ENCODE results near the gene CYP21A2. TPM values are rescaled to one million over a fixed set of nuclear protein-coding genes. Genes with fewer than 3 reads are reported as not detected.

CYP21A2 gene
- total RNA-seq, 1 experiment from 2014 or later = not detected

- no peaks in the 10 kb centered on the region for H3K27me3 ChIP-seq
- no peak overlapping the region for H3K4me3 ChIP-seq
- no peaks in the 10 kb centered on the region for H3K9me3 ChIP-seq
- H3K36me3 ChIP-seq = no peaks in the 10 kb centered on the region
- no peak for DNase-seq
Observed at GRCh38 chr6:32085759-32086459, 47.7 kb downstream of the CYP21A2 start.

GRCh38 chr6:32086661-32087573 is 48.7 kb downstream of the CYP21A2 start:
- no peaks in the 10 kb centered on the region for H3K27me3 ChIP-seq
- H3K4me3 ChIP-seq = no peak overlapping the region
- peak; percentile 28 for DNase-seq
- H3K9me3 ChIP-seq = no peaks in the 10 kb centered on the region
- no peaks in the 10 kb centered on the region for H3K36me3 ChIP-seq

GRCh38 chr6:32087574-32088486 is 49.6 kb downstream of the CYP21A2 start:
- Histone ChIP-seq H3K9me3 (no peaks in the 10 kb centered on the region), H3K27me3 (no peaks in the 10 kb centered on the region), H3K36me3 (no peaks in the 10 kb centered on the region), H3K4me3 (no peak overlapping the region)
- DNase-seq = no peak

- Histone ChIP-seq H3K36me3 (no peaks in the 10 kb centered on the region), H3K4me3 (no peak overlapping the region), H3K27me3 (no peaks in the 10 kb centered on the region), H3K9me3 (no peaks in the 10 kb centered on the region)
- DNase-seq = no peak
Observed at GRCh38 chr6:32088487-32089049, 50.4 kb downstream of the CYP21A2 start.

- DNase-seq = no peak
- no peaks in the 10 kb centered on the region for H3K36me3 ChIP-seq
- no peak overlapping the region for H3K4me3 ChIP-seq
- H3K9me3 ChIP-seq = no peaks in the 10 kb centered on the region
- no peaks in the 10 kb centered on the region for H3K27me3 ChIP-seq
Observed at GRCh38 chr6:32089082-32089828, 51.0 kb downstream of the CYP21A2 start.

Other genes starting within 250 kb of the CYP21A2 start
- 58.8 and 107 TPM in 2 replicates for gene VARS1, start 242.7 kb upstream of the CYP21A2 start, total RNA-seq (2014; rRNA removed; shearing (Covaris generic); ENCODE audit: low replicate concordance)
- 57.0 and 58.4 TPM in 2 replicates for gene LSM2, start 231.4 kb upstream of the CYP21A2 start, total RNA-seq (2014; rRNA removed; shearing (Covaris generic); ENCODE audit: low replicate concordance)
- 0.33 and 0.39 TPM in 2 replicates for gene HSPA1L, start 223.1 kb upstream of the CYP21A2 start, total RNA-seq (2014; rRNA removed; shearing (Covaris generic); ENCODE audit: low replicate concordance)
- gene HSPA1A, start 222.9 kb upstream of the CYP21A2 start, total RNA-seq (2014; rRNA removed; shearing (Covaris generic); ENCODE audit: low replicate concordance) = 32.5 and 71.8 TPM in 2 replicates
- 48.7 and 72.1 TPM in 2 replicates for gene HSPA1B, start 210.7 kb upstream of the CYP21A2 start, total RNA-seq (2014; rRNA removed; shearing (Covaris generic); ENCODE audit: low replicate concordance)
- gene NEU1, start 175.6 kb upstream of the CYP21A2 start, total RNA-seq (2014; rRNA removed; shearing (Covaris generic); ENCODE audit: low replicate concordance) = 11.7 and 14.6 TPM in 2 replicates
- gene SLC44A4, start 159.4 kb upstream of the CYP21A2 start, total RNA-seq (2014; rRNA removed; shearing (Covaris generic); ENCODE audit: low replicate concordance) = not detected in 2 replicates
- gene EHMT2, start 140.7 kb upstream of the CYP21A2 start, total RNA-seq (2014; rRNA removed; shearing (Covaris generic); ENCODE audit: low replicate concordance) = 30.4 and 38.9 TPM in 2 replicates
- gene ZBTB12, start 136.3 kb upstream of the CYP21A2 start, total RNA-seq (2014; rRNA removed; shearing (Covaris generic); ENCODE audit: low replicate concordance) = 0.67 and 9.3 TPM in 2 replicates
- 0.13 and 0.20 TPM in 2 replicates for gene C2, start 110.7 kb upstream of the CYP21A2 start, total RNA-seq (2014; rRNA removed; shearing (Covaris generic); ENCODE audit: low replicate concordance)
- 2.2 and 6.9 TPM in 2 replicates for gene CFB, start 92.3 kb upstream of the CYP21A2 start, total RNA-seq (2014; rRNA removed; shearing (Covaris generic); ENCODE audit: low replicate concordance)
- gene NELFE, start 79.4 kb upstream of the CYP21A2 start, total RNA-seq (2014; rRNA removed; shearing (Covaris generic); ENCODE audit: low replicate concordance) = 111 and 131 TPM in 2 replicates
- 22.9 and 25.2 TPM in 2 replicates for gene SKIC2, start 79.2 kb upstream of the CYP21A2 start, total RNA-seq (2014; rRNA removed; shearing (Covaris generic); ENCODE audit: low replicate concordance)
- gene DXO, start 66.3 kb upstream of the CYP21A2 start, total RNA-seq (2014; rRNA removed; shearing (Covaris generic); ENCODE audit: low replicate concordance) = 9.8 and 13.7 TPM in 2 replicates
- 0.26 TPM in 1 of 2 replicates, not detected in the other for gene C4A, start 56.4 kb upstream of the CYP21A2 start, total RNA-seq (2014; rRNA removed; shearing (Covaris generic); ENCODE audit: low replicate concordance)
- gene C4B, start 23.6 kb upstream of the CYP21A2 start, total RNA-seq (2014; rRNA removed; shearing (Covaris generic); ENCODE audit: low replicate concordance) = 0.26 and 0.81 TPM in 2 replicates
- gene TNXB, start 70.9 kb downstream of the CYP21A2 start, total RNA-seq (2014; rRNA removed; shearing (Covaris generic); ENCODE audit: low replicate concordance) = 0.44 and 3.6 TPM in 2 replicates
- gene ATF6B, start 89.8 kb downstream of the CYP21A2 start, total RNA-seq (2014; rRNA removed; shearing (Covaris generic); ENCODE audit: low replicate concordance) = 2.9 and 7.5 TPM in 2 replicates
- gene FKBPL, start 91.9 kb downstream of the CYP21A2 start, total RNA-seq (2014; rRNA removed; shearing (Covaris generic); ENCODE audit: low replicate concordance) = 4.0 and 13.0 TPM in 2 replicates
- not detected in 2 replicates for gene PRRT1, start 113.5 kb downstream of the CYP21A2 start, total RNA-seq (2014; rRNA removed; shearing (Covaris generic); ENCODE audit: low replicate concordance)
- gene PPT2, start 115.7 kb downstream of the CYP21A2 start, total RNA-seq (2014; rRNA removed; shearing (Covaris generic); ENCODE audit: low replicate concordance) = 2.9 and 5.9 TPM in 2 replicates
- 1.0 and 2.8 TPM in 2 replicates for gene EGFL8, start 126.2 kb downstream of the CYP21A2 start, total RNA-seq (2014; rRNA removed; shearing (Covaris generic); ENCODE audit: low replicate concordance)
- 22.8 and 24.8 TPM in 2 replicates for gene AGPAT1, start 137.7 kb downstream of the CYP21A2 start, total RNA-seq (2014; rRNA removed; shearing (Covaris generic); ENCODE audit: low replicate concordance)
- 28.7 and 38.3 TPM in 2 replicates for gene RNF5, start 140.0 kb downstream of the CYP21A2 start, total RNA-seq (2014; rRNA removed; shearing (Covaris generic); ENCODE audit: low replicate concordance)
- 1.4 TPM in 1 of 2 replicates, not detected in the other for gene AGER, start 145.8 kb downstream of the CYP21A2 start, total RNA-seq (2014; rRNA removed; shearing (Covaris generic); ENCODE audit: low replicate concordance)
- gene PBX2, start 151.8 kb downstream of the CYP21A2 start, total RNA-seq (2014; rRNA removed; shearing (Covaris generic); ENCODE audit: low replicate concordance) = 10.9 and 13.2 TPM in 2 replicates
- gene GPSM3, start 154.2 kb downstream of the CYP21A2 start, total RNA-seq (2014; rRNA removed; shearing (Covaris generic); ENCODE audit: low replicate concordance) = 0.10 and 0.20 TPM in 2 replicates
- 0.25 TPM in 1 of 2 replicates, not detected in the other for gene NOTCH4, start 185.7 kb downstream of the CYP21A2 start, total RNA-seq (2014; rRNA removed; shearing (Covaris generic); ENCODE audit: low replicate concordance)

Measured in MG63 (cell line).